ENCODE data around the gene BARHL2.

The BARHL2 gene

DNA sequence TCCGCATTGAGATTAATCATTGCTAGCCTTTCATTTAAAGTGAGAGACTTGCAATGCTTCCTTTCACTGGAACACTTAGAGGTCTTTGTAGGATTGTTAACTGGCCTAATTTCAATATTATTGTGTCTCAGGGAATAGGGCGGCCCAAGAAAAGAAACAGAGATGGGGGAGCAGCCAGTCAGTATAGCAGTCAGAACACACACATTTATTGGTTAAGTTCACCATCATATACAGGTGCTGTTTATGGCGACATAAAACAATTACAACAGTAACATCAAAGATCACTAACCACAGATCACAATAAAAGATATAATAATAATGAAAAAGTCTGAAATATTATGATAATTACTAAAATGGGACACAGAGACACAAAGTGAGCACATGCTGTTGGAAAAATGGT, 29.4 kb downstream of the BARHL2 start:
- H3K9me3 ChIP-seq (ENCODE audit: control insufficient read depth in 1 of 2, low read length in 2 of 2): no peaks in the 10 kb centered on the region
- H3K36me3 ChIP-seq (ENCODE audit: control insufficient read depth in 1 of 2, insufficient read depth in 2 of 2, low read length in 2 of 2): no peaks in the 10 kb centered on the region
- no peaks in the 10 kb centered on the region for H3K4me1 ChIP-seq (ENCODE audit: control insufficient read depth in 1 of 2, insufficient read depth in 2 of 2, low read length in 2 of 2)
- no peak overlapping the region for H3K4me3 ChIP-seq (ENCODE audit: low read depth in 1 of 2, low read length in 2 of 2)
- no peaks in the 10 kb centered on the region for H3K27me3 ChIP-seq (ENCODE audit: control insufficient read depth in 1 of 2, insufficient read depth in 2 of 2, low read length in 2 of 2)
- H3K27ac ChIP-seq (ENCODE audit: low read depth, low read length): no peak overlapping the region
- no peak overlapping the region for H3K9ac ChIP-seq (ENCODE audit: low read depth in 1 of 2, low read length in 2 of 2)

GRCh38 chr1:90675161-90675847, 41.8 kb downstream of the BARHL2 start:
- H3K36me3 ChIP-seq (ENCODE audit: control insufficient read depth in 1 of 2, insufficient read depth in 2 of 2, low read length in 2 of 2): no peaks in the 10 kb centered on the region
- H3K9ac ChIP-seq (ENCODE audit: low read depth in 1 of 2, low read length in 2 of 2): no peak overlapping the region
- no peaks in the 10 kb centered on the region for H3K27me3 ChIP-seq (ENCODE audit: control insufficient read depth in 1 of 2, insufficient read depth in 2 of 2, low read length in 2 of 2)
- peaks cover 0 to 5% of the 10 kb centered on the region in 2 donors for H3K9me3 ChIP-seq (ENCODE audit: control insufficient read depth in 1 of 2, low read length in 2 of 2)
- no peaks in the 10 kb centered on the region for H3K4me1 ChIP-seq (ENCODE audit: control insufficient read depth in 1 of 2, insufficient read depth in 2 of 2, low read length in 2 of 2)
- no peak overlapping the region for H3K4me3 ChIP-seq (ENCODE audit: low read depth in 1 of 2, low read length in 2 of 2)
- H3K27ac ChIP-seq (ENCODE audit: low read depth, low read length): no peak overlapping the region

DNA sequence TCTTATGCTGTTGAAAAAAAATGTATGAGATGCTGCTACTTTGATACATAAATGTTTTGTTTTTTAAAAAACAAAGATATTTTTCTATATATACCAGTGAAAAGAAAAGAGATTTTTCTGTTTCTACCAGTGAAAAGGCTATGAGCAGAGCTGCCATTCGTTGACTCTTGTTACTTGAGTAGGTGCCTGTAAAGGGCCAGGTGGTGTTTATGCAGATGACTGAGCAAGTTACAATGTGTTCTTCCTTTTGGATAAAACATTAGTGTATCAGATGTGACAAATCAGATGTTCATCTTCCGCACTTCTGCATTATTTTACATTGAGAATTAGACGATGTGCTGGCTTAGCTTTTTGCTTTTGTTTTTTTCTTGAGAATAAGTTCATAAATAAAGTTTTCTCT, 45.4 kb downstream of the BARHL2 start:
- no peak overlapping the region for H3K9ac ChIP-seq (ENCODE audit: low read depth in 1 of 2, low read length in 2 of 2)
- H3K36me3 ChIP-seq (ENCODE audit: control insufficient read depth in 1 of 2, insufficient read depth in 2 of 2, low read length in 2 of 2): no peaks in the 10 kb centered on the region
- no peaks in the 10 kb centered on the region for H3K4me1 ChIP-seq (ENCODE audit: control insufficient read depth in 1 of 2, insufficient read depth in 2 of 2, low read length in 2 of 2)
- peaks cover 0 to 5% of the 10 kb centered on the region in 2 donors for H3K9me3 ChIP-seq (ENCODE audit: control insufficient read depth in 1 of 2, low read length in 2 of 2)
- no peaks in the 10 kb centered on the region for H3K27me3 ChIP-seq (ENCODE audit: control insufficient read depth in 1 of 2, insufficient read depth in 2 of 2, low read length in 2 of 2)
- H3K27ac ChIP-seq (ENCODE audit: low read depth, low read length): no peak overlapping the region
- no peak overlapping the region for H3K4me3 ChIP-seq (ENCODE audit: low read depth in 1 of 2, low read length in 2 of 2)

DNA sequence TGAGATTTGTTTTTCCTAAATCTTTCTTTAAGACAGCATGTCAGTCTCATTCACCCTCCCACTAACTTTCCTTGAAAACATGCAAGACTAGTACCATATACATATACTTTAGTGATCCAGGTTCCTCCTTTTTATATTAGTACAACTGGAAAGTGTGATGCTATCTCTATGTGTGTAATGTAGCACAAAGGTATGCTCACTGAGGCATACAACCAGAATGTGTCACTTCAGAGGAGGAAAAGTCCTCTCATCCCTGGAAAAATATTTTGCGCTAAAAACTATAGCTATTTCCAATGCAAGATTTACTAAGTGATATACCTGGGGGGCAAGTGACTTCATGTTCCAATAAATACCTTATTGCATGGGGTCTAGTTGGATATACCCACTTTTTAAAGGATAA, 45.9 kb downstream of the BARHL2 start:
- H3K27me3 ChIP-seq (ENCODE audit: control insufficient read depth in 1 of 2, insufficient read depth in 2 of 2, low read length in 2 of 2): no peaks in the 10 kb centered on the region
- H3K27ac ChIP-seq (ENCODE audit: low read depth, low read length): no peak overlapping the region
- H3K36me3 ChIP-seq (ENCODE audit: control insufficient read depth in 1 of 2, insufficient read depth in 2 of 2, low read length in 2 of 2): no peaks in the 10 kb centered on the region
- H3K9ac ChIP-seq (ENCODE audit: low read depth in 1 of 2, low read length in 2 of 2): no peak overlapping the region
- no peak overlapping the region for H3K4me3 ChIP-seq (ENCODE audit: low read depth in 1 of 2, low read length in 2 of 2)
- H3K9me3 ChIP-seq (ENCODE audit: control insufficient read depth in 1 of 2, low read length in 2 of 2): peaks cover 0 to 5% of the 10 kb centered on the region in 2 donors
- no peaks in the 10 kb centered on the region for H3K4me1 ChIP-seq (ENCODE audit: control insufficient read depth in 1 of 2, insufficient read depth in 2 of 2, low read length in 2 of 2)
